IPS-15b (cell line): ENCODE results near the gene UBASH3A.

Experiments
- H3K27me3 ChIP-seq: one replicate; pipeline ENCODE4 v1.6.1; 2013; ENCODE audit warnings: low read length; ENCODE audit not compliant: control insufficient read depth, insufficient read depth
- H3K36me3 ChIP-seq: one replicate; pipeline ENCODE4 v1.6.1; 2013; ENCODE audit warnings: low read length; ENCODE audit not compliant: control insufficient read depth, insufficient read depth
- H3K4me1 ChIP-seq: one replicate; pipeline ENCODE4 v1.6.1; 2013; ENCODE audit warnings: mild to moderate bottlenecking, low read length; ENCODE audit not compliant: control insufficient read depth, insufficient read depth
- H3K4me3 ChIP-seq: one replicate; pipeline ENCODE4 v1.5.1; 2013; ENCODE audit warnings: low read depth, low read length
- H3K9ac ChIP-seq: one replicate; pipeline ENCODE4 v1.6.1; 2013; ENCODE audit warnings: low read depth, mild to moderate bottlenecking, low read length
- H3K9me3 ChIP-seq: one replicate; pipeline ENCODE4 v1.6.1; 2013; ENCODE audit warnings: mild to moderate bottlenecking, low read length; ENCODE audit not compliant: control insufficient read depth, insufficient read depth

The UBASH3A gene

DNA sequence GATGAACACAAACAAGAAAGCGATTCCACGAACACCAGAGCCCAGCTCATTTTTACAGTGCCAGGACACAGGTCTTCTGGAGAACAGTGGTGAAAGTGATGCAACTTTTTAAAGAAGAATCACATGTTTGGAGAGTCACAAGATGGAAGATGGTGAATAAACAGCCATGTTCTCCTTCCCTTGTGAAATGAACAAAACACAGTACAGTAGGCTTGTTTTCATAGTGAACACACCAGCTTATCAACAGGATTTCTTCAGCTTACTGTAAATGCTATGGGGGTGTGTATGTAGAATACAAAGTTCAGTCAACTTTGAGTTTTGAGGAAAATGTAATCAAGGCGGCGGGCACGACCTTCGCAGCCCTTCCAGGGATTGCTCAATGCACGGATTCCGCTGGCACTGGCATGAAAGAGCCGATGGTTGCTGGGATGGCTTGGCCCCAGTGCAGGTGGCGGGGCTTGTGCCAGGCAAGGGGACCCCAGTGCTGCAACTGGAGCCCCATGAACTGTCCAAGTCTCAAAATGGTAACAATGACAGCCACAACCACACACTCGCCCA, 17.6 kb upstream of the UBASH3A start:
- Histone ChIP-seq H3K36me3 (no peaks in the 10 kb centered on the region), H3K4me1 (peaks cover 10% of the 10 kb centered on the region), H3K4me3 (no peak overlapping the region), H3K27me3 (no peaks in the 10 kb centered on the region), H3K9ac (no peak overlapping the region), H3K9me3 (no peaks in the 10 kb centered on the region)

DNA sequence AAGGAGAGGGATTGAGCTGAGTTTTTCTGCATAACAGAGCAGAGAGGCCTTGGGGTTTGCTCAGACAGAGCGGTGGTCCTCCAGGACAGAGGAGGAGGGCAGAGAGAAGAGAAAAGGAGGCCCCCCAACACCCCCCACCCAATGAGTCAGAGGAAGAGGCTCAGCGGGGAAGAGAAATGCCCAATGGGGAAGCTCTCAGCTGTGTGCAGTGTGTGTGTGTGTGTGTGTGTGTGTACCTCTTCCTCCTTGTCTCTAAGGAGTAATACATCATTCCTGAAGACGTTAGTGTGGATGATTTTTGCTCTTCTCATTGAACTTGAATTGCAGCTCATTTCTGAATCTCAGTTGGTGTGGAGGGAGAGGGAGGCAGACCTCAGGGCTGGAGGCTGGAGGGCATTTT, 16.5 kb upstream of the UBASH3A start:
- Histone ChIP-seq H3K27me3 (no peaks in the 10 kb centered on the region), H3K4me3 (no peak overlapping the region), H3K36me3 (no peaks in the 10 kb centered on the region), H3K4me1 (peaks cover 10% of the 10 kb centered on the region), H3K9me3 (no peaks in the 10 kb centered on the region), H3K9ac (no peak overlapping the region)

DNA sequence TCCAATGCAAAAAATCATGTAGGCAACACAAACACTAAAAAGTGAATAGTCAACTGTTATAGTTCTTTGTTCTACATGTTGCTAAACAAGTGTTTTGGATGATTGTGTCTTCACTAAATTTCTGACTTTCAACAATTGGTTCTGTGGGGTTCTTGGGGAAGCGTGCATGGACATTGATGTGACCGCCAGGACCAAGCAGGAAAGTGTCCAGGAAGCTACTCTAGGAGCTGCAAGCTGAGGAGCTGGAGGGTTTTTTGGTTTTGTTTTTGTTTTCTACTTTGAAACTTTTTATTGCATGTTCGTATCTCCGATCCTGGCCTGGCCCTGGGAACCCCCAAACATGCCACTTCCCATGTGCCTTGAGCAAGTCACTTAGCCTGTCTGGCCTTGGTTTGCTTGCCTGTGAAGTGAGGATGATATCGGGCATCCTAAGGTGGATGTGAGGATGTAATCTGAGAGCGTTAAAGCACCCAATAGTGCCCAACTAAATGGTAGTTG, 15.8 kb upstream of the UBASH3A start:
- Histone ChIP-seq H3K9me3 (no peaks in the 10 kb centered on the region), H3K36me3 (no peaks in the 10 kb centered on the region), H3K27me3 (no peaks in the 10 kb centered on the region), H3K9ac (no peak overlapping the region), H3K4me1 (peaks cover 10% of the 10 kb centered on the region), H3K4me3 (no peak overlapping the region)

DNA sequence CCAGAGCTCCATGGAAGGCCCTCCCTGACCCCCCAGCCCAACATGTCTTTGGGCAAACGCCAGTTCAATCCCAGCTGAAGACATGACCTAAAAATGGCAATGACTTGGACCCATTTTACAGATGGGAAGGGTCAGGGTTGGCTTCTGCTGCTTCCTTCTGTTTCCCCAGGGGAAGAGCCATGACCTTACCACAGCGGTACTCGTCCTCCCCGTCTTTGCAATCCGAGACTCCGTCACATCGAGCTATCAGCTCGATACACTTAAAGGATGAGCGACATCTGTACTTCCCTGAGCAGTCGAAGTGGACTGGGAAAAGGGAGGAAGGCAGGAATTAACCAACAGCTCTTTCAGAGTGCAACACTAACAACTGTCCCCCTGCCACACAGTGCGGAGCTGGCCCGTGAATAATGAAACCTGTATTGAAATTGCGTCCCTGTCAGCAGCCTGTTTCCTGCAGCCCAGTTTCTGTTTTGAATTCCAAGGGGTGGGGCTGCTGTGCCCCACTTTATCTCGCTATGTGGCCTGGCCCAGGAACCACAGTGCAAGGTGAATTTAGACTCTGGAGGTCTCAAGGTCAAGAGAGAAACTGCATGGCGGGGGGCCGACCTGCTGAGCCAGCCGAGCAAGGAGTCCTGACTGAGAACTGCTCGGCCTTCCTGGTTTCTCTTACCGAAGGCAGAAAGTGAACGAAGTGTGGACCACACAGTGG, 14.8 kb upstream of the UBASH3A start:
- H3K4me3 ChIP-seq, result no peak overlapping the region
- no peaks in the 10 kb centered on the region for H3K36me3 ChIP-seq
- H3K27me3 ChIP-seq, result no peaks in the 10 kb centered on the region
- peaks cover 10% of the 10 kb centered on the region for H3K4me1 ChIP-seq
- H3K9me3 ChIP-seq, result no peaks in the 10 kb centered on the region
- H3K9ac ChIP-seq, result no peak overlapping the region

DNA sequence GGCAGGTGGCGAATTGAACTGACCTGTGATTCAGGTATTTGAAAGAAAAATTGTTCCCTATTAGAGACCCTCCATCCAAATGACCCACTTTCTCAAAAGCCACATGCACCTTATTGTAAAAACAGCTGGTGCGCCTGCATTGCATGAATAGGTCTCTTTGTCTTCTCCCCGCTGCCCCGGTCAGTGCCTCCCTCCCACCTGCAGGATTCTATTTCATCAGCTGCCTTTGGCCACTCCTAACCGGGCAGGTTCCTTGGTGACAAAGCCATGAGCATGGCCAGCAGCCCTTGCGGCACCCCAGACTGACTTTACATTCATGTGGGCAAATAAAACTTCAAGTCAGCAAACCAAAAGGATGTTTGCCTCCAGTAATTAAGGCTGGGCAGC, 14.3 kb upstream of the UBASH3A start:
- H3K27me3 ChIP-seq, result no peaks in the 10 kb centered on the region
- no peaks in the 10 kb centered on the region for H3K36me3 ChIP-seq
- no peak overlapping the region for H3K4me3 ChIP-seq
- H3K9ac ChIP-seq, result no peak overlapping the region
- H3K9me3 ChIP-seq, result no peaks in the 10 kb centered on the region
- peaks cover 10% of the 10 kb centered on the region for H3K4me1 ChIP-seq

DNA sequence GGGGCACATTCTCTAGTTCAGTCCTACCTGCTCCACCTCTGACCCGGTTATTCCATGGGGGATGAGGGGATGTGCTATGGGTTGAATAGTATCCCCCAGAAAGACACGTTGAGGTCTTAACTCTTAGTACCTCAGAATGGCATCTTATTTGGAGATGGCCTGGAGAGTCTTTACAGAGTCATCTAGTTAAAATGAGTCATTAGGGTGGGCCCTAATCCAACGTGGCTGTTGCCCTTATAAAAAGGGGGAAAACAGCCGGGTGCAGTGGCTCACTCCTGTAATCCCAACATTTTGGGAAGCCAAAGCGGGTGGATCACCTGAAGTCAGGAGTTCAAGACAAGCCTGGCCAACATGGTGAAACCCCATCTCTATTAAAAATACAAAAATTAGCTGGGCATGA, 13.5 kb upstream of the UBASH3A start:
- H3K9me3 ChIP-seq, result no peaks in the 10 kb centered on the region
- no peak overlapping the region for H3K9ac ChIP-seq
- peaks cover 10% of the 10 kb centered on the region for H3K4me1 ChIP-seq
- no peak overlapping the region for H3K4me3 ChIP-seq
- no peaks in the 10 kb centered on the region for H3K27me3 ChIP-seq
- H3K36me3 ChIP-seq, result no peaks in the 10 kb centered on the region

DNA sequence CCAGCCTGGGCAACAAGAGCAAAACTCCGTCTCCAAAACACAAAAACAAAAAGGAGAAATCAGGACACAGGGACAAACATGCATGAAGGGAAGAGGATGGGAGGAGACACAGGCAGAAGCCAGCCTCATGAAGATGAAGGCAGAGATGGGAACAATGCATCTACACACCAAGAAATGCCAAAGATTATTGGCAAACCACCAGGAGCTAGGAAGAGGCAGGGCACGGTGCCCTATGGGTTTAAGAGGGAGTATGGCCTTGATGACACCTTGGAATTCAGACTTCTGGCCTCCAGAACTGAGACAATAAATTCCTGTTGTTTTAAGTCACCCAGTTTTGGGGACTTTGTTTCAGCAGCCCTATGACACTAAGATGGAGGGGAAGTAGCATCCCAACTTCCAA, 13.0 kb upstream of the UBASH3A start:
- Histone ChIP-seq H3K9me3 (no peaks in the 10 kb centered on the region), H3K27me3 (no peaks in the 10 kb centered on the region), H3K4me1 (peaks cover 10% of the 10 kb centered on the region), H3K36me3 (no peaks in the 10 kb centered on the region), H3K9ac (no peak overlapping the region), H3K4me3 (no peak overlapping the region)

DNA sequence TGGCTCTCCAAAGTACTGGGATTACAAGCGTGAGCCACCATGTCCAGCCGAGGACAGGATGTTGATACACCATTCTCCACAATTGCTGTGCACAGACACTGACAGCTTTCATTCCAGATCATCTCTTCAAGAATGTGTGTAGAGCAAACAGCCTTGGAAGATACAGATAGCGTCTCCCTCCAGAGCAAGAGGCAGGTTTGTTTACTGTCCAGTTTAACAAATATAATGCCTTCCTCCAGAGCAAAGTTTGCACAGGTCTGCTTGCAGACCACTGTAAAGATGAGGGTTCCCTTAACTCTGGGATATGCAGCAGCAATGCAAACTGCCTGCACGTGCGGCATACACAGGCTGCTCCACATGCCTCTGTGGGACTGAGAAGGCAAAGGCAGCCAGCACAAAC, 12.4 kb upstream of the UBASH3A start:
- Histone ChIP-seq H3K4me3 (no peak overlapping the region), H3K36me3 (no peaks in the 10 kb centered on the region), H3K27me3 (no peaks in the 10 kb centered on the region)

DNA sequence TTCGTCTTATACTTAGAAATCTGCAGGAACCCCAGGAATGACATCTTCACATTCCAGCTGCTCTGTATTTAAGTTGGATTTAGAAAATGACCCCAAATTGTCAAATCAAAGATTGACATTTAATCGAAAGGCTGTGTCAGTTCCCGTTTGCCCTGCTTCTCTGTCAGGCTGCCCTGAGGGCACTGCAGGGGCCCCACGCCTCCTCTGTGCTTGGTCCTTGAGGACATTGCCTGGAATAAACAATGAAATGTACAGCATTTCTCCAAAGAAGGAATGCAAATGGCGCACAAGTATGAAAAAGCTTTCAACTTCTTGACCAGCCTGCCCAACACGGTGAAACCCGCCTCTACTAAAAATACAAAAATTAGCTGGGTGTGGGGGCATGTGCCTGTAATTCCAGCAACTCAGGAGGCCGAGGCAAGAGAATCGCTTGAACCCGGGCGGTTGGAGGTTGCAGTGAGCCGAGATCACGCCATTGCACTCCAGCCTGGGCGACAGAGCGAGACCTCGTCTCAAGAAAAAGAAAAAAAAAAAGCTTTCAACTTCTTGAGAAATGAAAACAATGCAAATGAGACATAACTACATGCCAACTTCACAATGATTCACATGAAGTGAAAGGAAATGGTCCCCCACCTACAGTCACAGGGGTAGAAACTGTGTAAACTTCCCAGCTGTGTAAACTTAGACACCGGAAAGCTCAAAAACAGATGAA, 10.8 kb upstream of the UBASH3A start:
- H3K27me3 ChIP-seq, result no peaks in the 10 kb centered on the region
- H3K9ac ChIP-seq, result no peak overlapping the region
- H3K36me3 ChIP-seq, result no peaks in the 10 kb centered on the region
- no peak overlapping the region for H3K4me3 ChIP-seq
- peaks cover 10% of the 10 kb centered on the region for H3K4me1 ChIP-seq
- H3K9me3 ChIP-seq, result no peaks in the 10 kb centered on the region

More for the DNA sequence above, 12.4 kb upstream of the UBASH3A start:
- Histone ChIP-seq H3K4me1 (peaks cover 10% of the 10 kb centered on the region), H3K9ac (no peak overlapping the region), H3K9me3 (no peaks in the 10 kb centered on the region)

DNA sequence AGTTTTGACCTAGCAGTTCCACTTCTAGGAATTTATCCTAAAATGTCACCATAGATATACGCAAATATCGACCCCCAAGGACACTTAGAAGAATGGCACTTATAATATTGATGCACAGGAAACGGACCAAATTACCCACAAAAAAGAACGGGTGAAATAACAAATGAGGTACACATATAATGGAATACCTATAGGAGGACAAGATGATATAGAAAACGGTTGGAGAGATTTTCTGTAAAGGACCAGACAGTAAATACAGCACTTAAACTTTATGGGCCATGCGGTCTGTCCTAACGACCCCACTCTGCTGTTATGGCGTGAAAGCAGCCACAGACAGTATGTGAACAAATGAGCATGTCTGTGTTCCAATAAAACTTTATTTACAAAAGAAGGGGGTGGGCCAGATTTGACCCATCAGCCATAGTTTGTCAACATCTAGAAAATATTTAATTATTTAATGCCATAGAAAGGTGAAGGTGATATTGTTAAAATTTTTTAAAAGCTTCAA, 10.2 kb upstream of the UBASH3A start:
- no peak overlapping the region for H3K4me3 ChIP-seq
- H3K27me3 ChIP-seq, result no peaks in the 10 kb centered on the region
- peaks cover 13% of the 10 kb centered on the region for H3K4me1 ChIP-seq
- H3K9ac ChIP-seq, result no peak overlapping the region
- no peaks in the 10 kb centered on the region for H3K9me3 ChIP-seq
- H3K36me3 ChIP-seq, result no peaks in the 10 kb centered on the region

DNA sequence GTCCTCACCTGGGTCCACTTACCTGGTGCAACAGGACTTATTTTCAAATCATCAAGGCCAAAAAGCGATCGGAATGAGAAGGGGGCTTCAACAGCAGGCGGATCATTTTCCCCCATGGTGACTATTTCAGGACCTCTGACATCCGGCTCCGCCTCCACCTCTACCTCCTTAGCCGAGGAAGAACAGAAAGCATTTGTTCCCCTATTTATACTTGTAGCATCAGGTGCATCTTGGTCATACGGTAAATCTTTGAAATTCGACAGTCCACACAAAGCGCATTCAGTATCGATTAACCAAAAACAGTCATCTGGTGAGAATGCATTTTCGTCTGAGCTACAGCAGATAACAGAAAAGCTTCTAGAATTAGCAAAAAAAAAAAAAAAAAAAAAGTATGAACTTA, 8.4 kb upstream of the UBASH3A start:
- Histone ChIP-seq H3K9ac (no peak overlapping the region), H3K9me3 (no peaks in the 10 kb centered on the region), H3K4me1 (peaks cover 3% of the 10 kb centered on the region), H3K4me3 (no peak overlapping the region), H3K27me3 (no peaks in the 10 kb centered on the region), H3K36me3 (no peaks in the 10 kb centered on the region)
